HepG2 (cell line): ENCODE data around the gene TRNP1. TPM values are rescaled to one million over a fixed set of nuclear protein-coding genes. Genes with fewer than 3 reads are reported as not detected.

ENCODE experiments used
- EP300 ChIP-seq, 3 experiments: sonication (generic) in 1 of 3; formaldehyde crosslinking in 1 of 3; IDR thresholded peaks; 2 replicates each; pipeline versions ENCODE4 v1.5.1 to v1.6.1; 2011 to 2020; ENCODE audit warnings: low read depth in 2 of 3, low read length in 2 of 3, borderline replicate concordance in 1 of 3, improper control_type of control experiment in 1 of 3, mild to moderate bottlenecking in 1 of 3, missing genetic modification reagents in 1 of 3, moderate library complexity in 1 of 3
- FOXA1 ChIP-seq, 2 experiments: fragments of 450-650 bp in 1 of 2; sonication (generic) in 1 of 2; formaldehyde crosslinking in 1 of 2; IDR thresholded peaks; 2 replicates each; pipeline versions ENCODE4 v1.4.0 to v1.6.1; 2016 to 2020; ENCODE audit warnings: missing genetic modification reagents in 1 of 2
- HMG20B ChIP-seq: conservative IDR thresholded peaks from 2 replicates; pipeline ENCODE4 v1.6.1; 2016; ENCODE audit warnings: missing genetic modification reagents, missing compliant biosample characterization
- HNRNPUL1 ChIP-seq: fragments of 200-400 bp; formaldehyde crosslinking; IDR thresholded peaks from 2 replicates; pipeline ENCODE4 v1.6.1; 2017; ENCODE audit warnings: low read depth, mild to moderate bottlenecking, low read length, moderate library complexity
- JUND ChIP-seq: sonication (generic); formaldehyde crosslinking; IDR thresholded peaks from 2 replicates; pipeline ENCODE4 v1.8.0; 2022; ENCODE audit warnings: mild to moderate bottlenecking, missing genetic modification reagents
- KLF15 ChIP-seq: sonication (generic); formaldehyde crosslinking; IDR thresholded peaks from 2 replicates; pipeline ENCODE4 v1.8.1; 2023; ENCODE audit warnings: borderline replicate concordance, mild to moderate bottlenecking, inconsistent platforms, missing genetic modification reagents, mixed read lengths
- NFAT5 ChIP-seq: sonication (generic); formaldehyde crosslinking; IDR thresholded peaks from 2 replicates; pipeline ENCODE4 v1.4.0; 2020; ENCODE audit warnings: missing genetic modification reagents
- NFE2 ChIP-seq: sonication (generic); formaldehyde crosslinking; IDR thresholded peaks from 2 replicates; pipeline ENCODE4 v1.4.0; 2020; ENCODE audit warnings: missing genetic modification reagents
- PATZ1 ChIP-seq: sonication (generic); formaldehyde crosslinking; IDR thresholded peaks from 2 replicates; pipeline ENCODE4 v1.4.0; 2020; ENCODE audit warnings: missing genetic modification reagents
- PHF5A ChIP-seq: IDR thresholded peaks from one replicate; pipeline ENCODE4 v1.6.1; 2018; ENCODE audit warnings: low read depth, missing genetic modification reagents; ENCODE audit not compliant: unreplicated experiment
- RORA ChIP-seq: sonication (generic); formaldehyde crosslinking; IDR thresholded peaks from 2 replicates; pipeline ENCODE4 v1.5.0; 2020; ENCODE audit warnings: mild to moderate bottlenecking, missing genetic modification reagents, moderate library complexity
- TOPORS ChIP-seq: sonication (generic); formaldehyde crosslinking; IDR thresholded peaks from 2 replicates; pipeline ENCODE4 v1.8.0; 2023; ENCODE audit warnings: mild to moderate bottlenecking, missing genetic modification reagents
- ZNF251 ChIP-seq: sonication (generic); formaldehyde crosslinking; IDR thresholded peaks from 2 replicates; pipeline ENCODE4 v1.9.0; 2021; ENCODE audit warnings: mild to moderate bottlenecking, missing genetic modification reagents
- ZNF549 ChIP-seq: sonication (generic); formaldehyde crosslinking; IDR thresholded peaks from 2 replicates; pipeline ENCODE4 v1.5.0; 2020; ENCODE audit warnings: missing genetic modification reagents
- ZNF567 ChIP-seq: sonication (generic); formaldehyde crosslinking; IDR thresholded peaks from 2 replicates; pipeline ENCODE4 v1.8.1; 2023; ENCODE audit warnings: mild to moderate bottlenecking, missing genetic modification reagents, borderline replicate concordance
- ZNF768 ChIP-seq: sonication (generic); formaldehyde crosslinking; IDR thresholded peaks from 2 replicates; pipeline ENCODE4 v1.4.0; 2020; ENCODE audit warnings: missing genetic modification reagents
- ZNF891 ChIP-seq: sonication (generic); formaldehyde crosslinking; IDR thresholded peaks from 2 replicates; pipeline ENCODE4 v1.5.0; 2020; ENCODE audit warnings: mild to moderate bottlenecking, missing genetic modification reagents
- polyA plus RNA-seq, 8 experiments: library from polyadenylated mRNA; depleted of rRNA in 3 of 8; stranded (reverse) in 7 of 8; unstranded in 1 of 8; fragments of >200 nt; fragmentation: Illumina TruSeq in 4 of 8; extraction: Trizol in 4 of 8; gene quantifications; 2 replicates each; pipeline versions ENCODE4 v1.2.1 to v1.2.3, GENCODE V29; 2011 to 2016; ENCODE audit warnings: low read depth in 4 of 8, missing spikeins in 1 of 8, mixed read lengths in 1 of 8; ENCODE audit not compliant: insufficient read depth in 1 of 8
- total RNA-seq, 5 experiments: library from RNA; depleted of rRNA; stranded (reverse); fragments of >200 nt; fragmentation: Illumina TruSeq; extraction: Trizol; gene quantifications; 2 replicates each; pipeline ENCODE4 v1.2.3, GENCODE V29; 2016; ENCODE audit warnings: low read depth in 1 of 5
- TF ChIP-seq, protein P1 (sequence below): sonication (generic); formaldehyde crosslinking; IDR thresholded peaks from 2 replicates; pipeline ENCODE4 v1.9.0; 2022; ENCODE audit warnings: low read depth, missing genetic modification reagents
- TF ChIP-seq, protein P2 (sequence below): sonication (generic); formaldehyde crosslinking; IDR thresholded peaks from 2 replicates; pipeline ENCODE4 v1.5.1; 2020; ENCODE audit warnings: missing genetic modification reagents, mild to moderate bottlenecking, borderline replicate concordance

The TRNP1 gene
- total and polyA plus RNA-seq, 2 of the 13 experiments (the other 11 are each of a cell fraction or from before 2014, with no cell fraction given): 42.0 to 158 TPM

- TF ChIP-seq PATZ1 (peak; percentile 40; the same call in 1 of the 2 replicates), ZNF567 (CRISPR knock-in tag) (no peak), ZNF891 (CRISPR knock-in tag) (no peak), RORA (no peak), EP300 (IDR thresholded peaks at IDR 0.05; ENCODE audit: low read depth in 2 of 2, low read length in 2 of 2) (peak in 1 of 2 experiments; percentile 68; a peak in 2 of 4 replicates), EP300 (CRISPR knock-in tag; IDR thresholded peaks at IDR 0.05; ENCODE audit: borderline replicate concordance) (peak; percentile 64; the same call in 1 of the 2 replicates), FOXA1 (IDR thresholded peaks at IDR 0.05) (no peak), FOXA1 (CRISPR knock-in tag; IDR thresholded peaks at IDR 0.05) (no peak; the same call in 1 of the 2 replicates), KLF15 (no peak), ZNF251 (CRISPR knock-in tag) (no peak), HMG20B (CRISPR knock-in tag) (no peak; the same call in 1 of the 2 replicates), ZNF549 (CRISPR knock-in tag) (no peak), HNRNPUL1 (no peak), JUND (CRISPR knock-in tag) (no peak), PHF5A (CRISPR knock-in tag) (no peak), TOPORS (CRISPR knock-in tag) (no peak), NFE2 (CRISPR knock-in tag) (no peak), NFAT5 (CRISPR knock-in tag) (no peak), ZNF768 (CRISPR knock-in tag) (peak; percentile 56; the same call in 1 of the 2 replicates)
- TF ChIP-seq, protein P1, sequence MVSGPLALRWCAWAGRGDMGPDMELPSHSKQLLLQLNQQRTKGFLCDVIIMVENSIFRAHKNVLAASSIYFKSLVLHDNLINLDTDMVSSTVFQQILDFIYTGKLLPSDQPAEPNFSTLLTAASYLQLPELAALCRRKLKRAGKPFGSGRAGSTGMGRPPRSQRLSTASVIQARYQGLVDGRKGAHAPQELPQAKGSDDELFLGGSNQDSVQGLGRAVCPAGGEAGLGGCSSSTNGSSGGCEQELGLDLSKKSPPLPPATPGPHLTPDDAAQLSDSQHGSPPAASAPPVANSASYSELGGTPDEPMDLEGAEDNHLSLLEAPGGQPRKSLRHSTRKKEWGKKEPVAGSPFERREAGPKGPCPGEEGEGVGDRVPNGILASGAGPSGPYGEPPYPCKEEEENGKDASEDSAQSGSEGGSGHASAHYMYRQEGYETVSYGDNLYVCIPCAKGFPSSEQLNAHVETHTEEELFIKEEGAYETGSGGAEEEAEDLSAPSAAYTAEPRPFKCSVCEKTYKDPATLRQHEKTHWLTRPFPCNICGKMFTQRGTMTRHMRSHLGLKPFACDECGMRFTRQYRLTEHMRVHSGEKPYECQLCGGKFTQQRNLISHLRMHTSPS: no peak
- TF ChIP-seq, protein P2, sequence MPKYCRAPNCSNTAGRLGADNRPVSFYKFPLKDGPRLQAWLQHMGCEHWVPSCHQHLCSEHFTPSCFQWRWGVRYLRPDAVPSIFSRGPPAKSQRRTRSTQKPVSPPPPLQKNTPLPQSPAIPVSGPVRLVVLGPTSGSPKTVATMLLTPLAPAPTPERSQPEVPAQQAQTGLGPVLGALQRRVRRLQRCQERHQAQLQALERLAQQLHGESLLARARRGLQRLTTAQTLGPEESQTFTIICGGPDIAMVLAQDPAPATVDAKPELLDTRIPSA (CRISPR knock-in tag): no peak
These were observed 10.4 kb downstream of the TRNP1 start (continued) for GRCh38 chr1:27003745-27004470.
